HG03469 (cell line): ENCODE data around the gene NEURL3.

Source experiments
- ATAC-seq: cut with Tn5 transposase; IDR thresholded peaks from one replicate; pipeline ENCODE4 v1.9.1; 2021; ENCODE audit warnings: mild to moderate bottlenecking, moderate library complexity, moderate number of reproducible peaks; ENCODE audit not compliant: unreplicated experiment

NEURL3 gene

DNA sequence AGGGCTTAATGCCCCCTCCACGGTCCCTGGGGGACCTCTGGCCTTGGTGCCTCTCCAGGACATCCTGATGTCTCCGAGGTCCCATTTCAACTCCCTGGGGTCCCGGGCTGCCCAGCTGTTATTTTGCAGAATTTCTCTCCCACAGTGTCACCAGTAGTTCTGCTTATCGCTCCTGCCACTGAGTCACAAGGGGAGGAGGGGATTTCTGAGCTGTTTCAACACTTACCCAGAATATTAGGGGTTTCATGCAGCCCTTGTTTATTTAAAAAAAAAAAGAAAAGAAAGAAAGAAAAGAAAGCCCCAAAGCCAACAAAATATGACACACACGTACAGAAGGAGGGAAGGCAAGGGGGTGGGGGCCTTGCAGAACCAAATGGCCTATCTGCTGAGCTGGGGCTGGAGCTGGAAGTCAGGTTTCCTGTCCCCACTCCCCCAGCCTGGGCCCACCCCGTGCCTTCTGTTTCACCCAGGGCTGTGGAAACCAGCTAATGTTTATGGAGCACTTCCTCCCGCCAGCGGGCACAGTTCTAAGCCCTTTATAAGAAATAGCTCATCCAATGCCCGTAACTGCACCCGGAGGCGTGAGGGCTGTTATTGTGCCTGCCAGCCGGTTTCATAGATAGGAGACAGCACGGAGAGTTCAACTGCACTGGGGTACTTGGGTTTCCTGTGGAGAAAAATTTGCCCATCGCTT lies 23.0 kb upstream of the NEURL3 start:
- no peak for ATAC-seq

GRCh38 chr2:96527286-96528005 lies 22.3 kb upstream of the NEURL3 start:
- ATAC-seq = no peak

GRCh38 chr2:96526615-96527285 lies 21.6 kb upstream of the NEURL3 start:
- no peak for ATAC-seq

- ATAC-seq = no peak
Measured at GRCh38 chr2:96526101-96526591, 21.0 kb upstream of the NEURL3 start.

- no peak for ATAC-seq
Measured at GRCh38 chr2:96525211-96525507, 20.0 kb upstream of the NEURL3 start.

GRCh38 chr2:96524482-96525210 lies 19.5 kb upstream of the NEURL3 start:
- ATAC-seq = no peak

DNA sequence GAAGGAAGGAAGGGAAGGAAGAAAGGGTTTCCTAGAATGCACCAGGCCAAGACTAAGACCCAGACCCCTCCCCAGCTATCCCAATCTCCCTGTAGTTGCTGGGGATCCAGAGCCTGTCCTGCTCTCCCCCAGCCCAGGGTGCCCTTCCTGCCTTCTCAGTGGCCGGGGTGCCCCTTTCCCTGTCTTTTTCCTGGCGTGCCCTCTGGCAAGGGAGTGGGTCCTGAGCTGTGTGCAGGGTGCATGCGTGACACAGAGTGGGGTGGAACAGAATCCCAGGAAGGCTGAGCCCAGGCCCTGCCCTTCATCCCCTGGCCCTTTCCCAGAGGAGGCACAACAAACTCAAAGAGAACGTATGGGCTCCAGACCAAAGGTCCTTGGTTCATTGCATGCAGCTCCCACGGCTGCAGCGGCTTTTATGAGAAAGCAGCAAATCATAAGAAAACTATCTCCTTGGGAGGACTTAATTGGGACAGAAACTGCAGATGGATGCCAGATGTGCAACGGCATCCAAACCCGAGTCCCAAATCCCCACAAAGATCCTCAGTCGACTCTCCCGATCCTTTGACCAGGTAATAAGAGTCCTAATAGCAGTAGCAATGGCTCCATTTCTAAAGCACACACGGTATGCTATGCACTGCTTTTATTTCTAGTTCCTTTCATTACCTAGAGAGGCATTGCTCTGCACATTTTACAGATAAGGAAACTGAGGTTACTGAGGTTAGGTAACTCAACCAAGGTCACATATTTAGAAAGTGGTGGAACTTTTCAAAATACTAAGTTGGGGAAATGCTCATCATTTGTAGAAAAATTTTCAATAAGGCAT lies 18.7 kb upstream of the NEURL3 start:
- ATAC-seq = no peak

DNA sequence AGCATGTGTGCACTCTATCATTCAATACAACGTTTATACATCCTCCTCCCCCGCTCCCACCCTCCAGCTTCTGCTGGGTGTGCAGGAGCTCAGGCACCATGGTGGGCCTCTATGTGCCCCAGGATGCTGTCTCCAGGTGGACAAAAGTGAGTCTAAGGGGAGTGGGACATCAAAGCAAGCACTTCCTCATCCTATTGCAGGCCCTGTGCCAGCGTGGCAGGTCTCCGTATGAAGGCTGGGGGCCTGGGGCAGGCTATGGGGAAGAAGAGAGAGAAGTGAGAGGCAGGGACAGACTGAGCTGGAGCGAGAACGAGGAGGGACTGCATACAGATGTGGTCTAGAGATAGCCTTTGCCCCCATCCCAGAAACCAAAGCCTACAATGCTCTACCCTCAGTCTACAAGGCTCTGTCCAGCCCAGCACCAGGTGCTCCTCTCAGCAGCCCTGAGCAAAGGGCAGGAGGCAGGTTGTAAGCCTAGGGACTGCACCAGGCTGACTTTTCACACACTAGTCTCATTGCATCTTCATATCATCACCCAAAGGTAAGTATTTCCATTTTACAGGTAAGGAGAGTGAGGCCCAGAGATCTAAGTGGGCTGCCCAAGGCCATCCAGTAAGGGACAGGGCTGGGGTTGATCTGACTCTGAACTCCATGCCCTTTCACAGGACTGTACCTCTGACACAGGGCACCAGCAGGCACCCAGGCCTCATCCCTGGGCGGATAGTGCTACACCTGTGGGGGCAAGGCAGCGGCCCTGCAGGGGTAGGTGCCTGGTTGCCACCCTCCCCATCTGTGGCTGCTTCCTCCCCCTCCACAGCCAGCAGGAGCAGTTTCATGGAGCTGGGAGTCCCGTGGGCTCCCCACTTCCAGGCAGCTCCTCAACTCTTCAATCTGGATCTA lies 17.4 kb upstream of the NEURL3 start:
- no peak for ATAC-seq

GRCh38 chr2:96521219-96521618 lies 16.1 kb upstream of the NEURL3 start:
- no peak for ATAC-seq

- ATAC-seq = no peak
Measured at GRCh38 chr2:96520697-96521096, 15.5 kb upstream of the NEURL3 start.

DNA sequence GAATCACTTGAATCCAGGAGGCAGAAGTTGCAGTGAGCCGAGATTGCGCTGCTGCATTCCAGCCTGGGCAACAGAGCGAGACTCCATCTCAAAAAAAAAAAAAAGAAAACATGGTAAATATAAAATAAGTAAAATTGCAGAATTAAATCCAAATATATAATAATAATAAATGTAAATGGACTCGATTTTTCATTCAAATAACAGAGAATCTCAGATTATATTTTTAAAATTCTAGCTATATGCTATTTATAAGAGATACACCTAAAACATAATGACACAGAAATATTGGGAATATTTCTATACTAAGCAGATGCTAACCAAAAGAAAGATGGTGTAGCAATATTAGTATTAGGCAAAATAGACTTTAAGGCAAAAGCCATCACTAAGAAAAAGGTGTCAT lies 15.1 kb upstream of the NEURL3 start:
- ATAC-seq = no peak

DNA sequence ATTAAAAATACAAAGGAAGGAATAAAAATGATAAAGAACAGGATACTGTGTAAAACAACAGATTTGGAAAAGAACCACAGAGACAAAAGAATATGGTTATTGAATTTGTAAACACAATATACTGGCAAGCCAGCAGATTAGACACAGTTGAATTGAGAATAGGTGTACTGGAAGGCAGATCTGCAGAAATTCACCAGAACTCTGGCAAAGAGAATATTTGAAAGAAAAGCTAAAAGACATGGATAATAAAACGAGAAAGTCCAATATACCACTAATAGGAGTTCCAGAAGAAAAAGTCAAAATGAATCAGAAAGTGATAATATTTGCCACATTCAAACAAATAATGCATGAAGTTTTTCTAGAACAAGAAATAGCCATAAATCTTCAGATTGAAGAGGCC lies 11.9 kb upstream of the NEURL3 start:
- ATAC-seq = no peak

- no peak for ATAC-seq
Measured at GRCh38 chr2:96514521-96514920, 9.4 kb upstream of the NEURL3 start.

DNA sequence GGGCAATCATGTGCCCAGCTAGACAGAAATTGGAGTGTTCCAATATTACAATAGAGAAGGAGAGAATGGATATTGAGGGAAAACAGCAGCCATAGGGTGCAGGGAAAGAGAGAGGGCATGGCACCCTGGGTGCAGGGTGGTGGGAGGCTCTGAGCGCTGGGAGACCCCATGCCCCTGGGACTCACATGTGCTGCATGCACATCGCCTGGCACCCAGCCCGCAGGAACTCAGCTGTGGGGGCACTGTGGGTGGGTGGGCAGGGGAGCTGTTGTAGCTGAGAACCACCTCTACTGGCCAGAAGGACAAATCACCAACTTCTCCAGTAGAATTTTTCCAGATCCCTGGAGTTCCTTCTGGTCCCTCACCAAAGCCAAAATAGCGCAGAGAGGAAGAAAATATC lies 7.2 kb upstream of the NEURL3 start:
- no peak for ATAC-seq

GRCh38 chr2:96511851-96512250 lies 6.7 kb upstream of the NEURL3 start:
- ATAC-seq = no peak

- no peak for ATAC-seq
Measured at GRCh38 chr2:96510931-96511595, 5.9 kb upstream of the NEURL3 start.

- ATAC-seq = no peak
Measured at GRCh38 chr2:96509847-96510230, 4.7 kb upstream of the NEURL3 start.

DNA sequence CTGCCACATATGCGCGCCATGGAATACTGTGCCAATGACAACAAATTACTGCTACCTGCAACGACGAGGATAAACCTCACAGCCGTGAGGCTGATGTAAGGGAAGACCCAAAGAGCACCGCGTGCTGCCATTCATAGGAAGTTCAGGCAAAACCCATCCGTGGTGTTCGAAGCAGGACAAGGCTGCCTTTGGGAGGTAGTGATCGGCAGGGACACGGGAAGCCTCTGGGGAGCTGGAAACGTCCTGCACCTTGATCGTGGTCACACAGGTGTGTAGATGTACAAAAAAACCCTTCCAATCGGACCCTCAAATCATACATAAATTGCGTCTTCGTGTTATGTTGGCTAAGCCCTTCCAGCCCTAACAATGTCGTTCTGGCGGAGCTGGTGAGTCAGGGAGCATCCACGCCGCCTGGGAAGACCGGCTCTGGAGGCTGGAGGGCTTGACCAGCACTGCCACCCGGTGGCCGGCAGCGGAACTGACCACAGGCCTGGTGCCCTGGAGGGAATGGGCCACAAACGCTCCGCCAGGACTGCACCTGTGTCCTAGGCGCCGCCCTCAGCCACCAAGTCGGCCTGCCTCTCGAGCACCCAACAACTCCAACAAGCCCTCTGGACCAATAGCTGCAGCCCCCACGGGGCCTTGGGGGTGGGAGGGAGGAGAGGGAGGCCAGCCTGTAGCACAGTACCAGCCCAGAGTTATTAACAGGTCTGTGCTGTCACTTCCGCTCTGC lies 4.1 kb upstream of the NEURL3 start:
- ATAC-seq = no peak
